Inflammatory macrophage (primary cell): ENCODE data around the gene SPDYE2B.
"Not testable (repeated sequence)": the region's sequence is repeated elsewhere in the genome, so short reads cannot be mapped to it uniquely, and the experiment has no call there.

Experiments
- DNase-seq, 2 donors: peaks; one replicate each; pipeline ENCODE4 v3.0.0-alpha.2; 2020 to 2022
- total RNA-seq, 18 experiments: gene quantifications; one replicate each; lab custom pipeline; 2026; ENCODE audit warnings: mixed read lengths in 6 of 18, inconsistent platforms in 2 of 18; lab: John Stamatoyannopoulos, UW

SPDYE2B gene
- 0 to 0.03 (median 0) reads per million in 18 experiments for total RNA-seq

- DNase-seq, result not testable (repeated sequence)
Measured at GRCh38 chr7:102649924-102650323, at the start of gene SPDYE2B. TSS of gene SPDYE2B (plus strand) at chr7:102650319. CDS start at chr7:102652349, 2,030 bp downstream.

- DNase-seq, result not testable (repeated sequence)
Measured at GRCh38 chr7:102602317-102602716, 47.8 kb upstream of the SPDYE2B start.

GRCh38 chr7:102604431-102605145 is 45.5 kb upstream of the SPDYE2B start:
- DNase-seq, result not testable (repeated sequence)

GRCh38 chr7:102606848-102607247 is 43.3 kb upstream of the SPDYE2B start:
- DNase-seq, result not testable (repeated sequence)

- DNase-seq, result not testable (repeated sequence)
Measured at GRCh38 chr7:102609734-102610133, 40.4 kb upstream of the SPDYE2B start.

- DNase-seq, result not testable (repeated sequence)
Measured at GRCh38 chr7:102610441-102610840, 39.7 kb upstream of the SPDYE2B start.

- not testable (repeated sequence) for DNase-seq
Measured at GRCh38 chr7:102611013-102611674, 39.0 kb upstream of the SPDYE2B start.

- peak; percentile 4 to 40 for DNase-seq
Measured at GRCh38 chr7:102611675-102612325, 38.3 kb upstream of the SPDYE2B start.

GRCh38 chr7:102613575-102614345 is 36.4 kb upstream of the SPDYE2B start:
- DNase-seq, result not testable (repeated sequence)

- not testable (repeated sequence) for DNase-seq
Measured at GRCh38 chr7:102614346-102614697, 35.8 kb upstream of the SPDYE2B start.

- DNase-seq, result not testable (repeated sequence)
Measured at GRCh38 chr7:102614873-102615272, 35.2 kb upstream of the SPDYE2B start.

- not testable (repeated sequence) for DNase-seq
Measured at GRCh38 chr7:102615930-102616329, 34.2 kb upstream of the SPDYE2B start.

- peak in 1 of 2 donors; percentile 22 for DNase-seq
Measured at GRCh38 chr7:102616507-102617125, 33.5 kb upstream of the SPDYE2B start, which contains the start of gene RASA4. TSS of gene RASA4 (minus strand) at chr7:102616756. CDS start at chr7:102616689, 67 bp downstream.

- not testable (repeated sequence) for DNase-seq
Measured at GRCh38 chr7:102618122-102618521, 32.0 kb upstream of the SPDYE2B start.

- DNase-seq, result not testable (repeated sequence)
Measured at GRCh38 chr7:102627271-102627904, 22.7 kb upstream of the SPDYE2B start.

GRCh38 chr7:102630622-102631021 is 19.5 kb upstream of the SPDYE2B start:
- not testable (repeated sequence) for DNase-seq

- not testable (repeated sequence) for DNase-seq
Measured at GRCh38 chr7:102634299-102634698, 15.8 kb upstream of the SPDYE2B start.

GRCh38 chr7:102635354-102635753 is 14.8 kb upstream of the SPDYE2B start:
- not testable (repeated sequence) for DNase-seq

- DNase-seq, result not testable (repeated sequence)
Measured at GRCh38 chr7:102636956-102637355, 13.2 kb upstream of the SPDYE2B start.

GRCh38 chr7:102638848-102639247 is 11.3 kb upstream of the SPDYE2B start:
- not testable (repeated sequence) for DNase-seq

- not testable (repeated sequence) for DNase-seq
Measured at GRCh38 chr7:102642691-102643090, 7.4 kb upstream of the SPDYE2B start, which contains the start of gene UPK3BL1. TSS of gene UPK3BL1 (minus strand) at chr7:102642791. CDS start at chr7:102642741, 50 bp downstream.
